Coronary artery (tissue), 2 donors: Measurements from ENCODE around the gene SH3BP5L.
A peak's percentile ranks its signal among the peaks of the same experiment; 100 is the strongest.

Experiments used
- DNase-seq: peaks from one replicate; pipeline ENCODE4 v3.0.0-alpha.2; 2017; ENCODE audit warnings: low spot score
- H3K27ac ChIP-seq, 2 donors: fragments of 200-600 bp; sonication (generic); one replicate each; pipeline ENCODE4 v1.5.1; 2016 to 2019
- H3K4me3 ChIP-seq: fragments of 200-600 bp; sonication (generic); 2 replicates; pipeline ENCODE4 v1.5.1; 2016; ENCODE audit warnings: mild to moderate bottlenecking, moderate library complexity
- TF ChIP-seq, protein P1 (sequence below): fragments of 200-600 bp; sonication (generic); IDR thresholded peaks from one replicate; pipeline ENCODE4 v1.5.1; 2019; ENCODE audit warnings: antibody characterized with exemption

SH3BP5L gene

GRCh38 chr1:248862695-248862997, 36.9 kb upstream of the SH3BP5L start:
- peak overlapping the region; percentile 73 for H3K4me3 ChIP-seq
- H3K27ac ChIP-seq: peak overlapping the region; percentile 50 to 85
- TF ChIP-seq, protein P1, sequence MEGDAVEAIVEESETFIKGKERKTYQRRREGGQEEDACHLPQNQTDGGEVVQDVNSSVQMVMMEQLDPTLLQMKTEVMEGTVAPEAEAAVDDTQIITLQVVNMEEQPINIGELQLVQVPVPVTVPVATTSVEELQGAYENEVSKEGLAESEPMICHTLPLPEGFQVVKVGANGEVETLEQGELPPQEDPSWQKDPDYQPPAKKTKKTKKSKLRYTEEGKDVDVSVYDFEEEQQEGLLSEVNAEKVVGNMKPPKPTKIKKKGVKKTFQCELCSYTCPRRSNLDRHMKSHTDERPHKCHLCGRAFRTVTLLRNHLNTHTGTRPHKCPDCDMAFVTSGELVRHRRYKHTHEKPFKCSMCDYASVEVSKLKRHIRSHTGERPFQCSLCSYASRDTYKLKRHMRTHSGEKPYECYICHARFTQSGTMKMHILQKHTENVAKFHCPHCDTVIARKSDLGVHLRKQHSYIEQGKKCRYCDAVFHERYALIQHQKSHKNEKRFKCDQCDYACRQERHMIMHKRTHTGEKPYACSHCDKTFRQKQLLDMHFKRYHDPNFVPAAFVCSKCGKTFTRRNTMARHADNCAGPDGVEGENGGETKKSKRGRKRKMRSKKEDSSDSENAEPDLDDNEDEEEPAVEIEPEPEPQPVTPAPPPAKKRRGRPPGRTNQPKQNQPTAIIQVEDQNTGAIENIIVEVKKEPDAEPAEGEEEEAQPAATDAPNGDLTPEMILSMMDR: no peak
- no peak for DNase-seq

- no peak for DNase-seq
- TF ChIP-seq, protein P1: no peak
- Histone ChIP-seq H3K4me3 (no peak overlapping the region), H3K27ac (no peak overlapping the region)
Measured at GRCh38 chr1:248861616-248862015, 35.9 kb upstream of the SH3BP5L start.

DNA sequence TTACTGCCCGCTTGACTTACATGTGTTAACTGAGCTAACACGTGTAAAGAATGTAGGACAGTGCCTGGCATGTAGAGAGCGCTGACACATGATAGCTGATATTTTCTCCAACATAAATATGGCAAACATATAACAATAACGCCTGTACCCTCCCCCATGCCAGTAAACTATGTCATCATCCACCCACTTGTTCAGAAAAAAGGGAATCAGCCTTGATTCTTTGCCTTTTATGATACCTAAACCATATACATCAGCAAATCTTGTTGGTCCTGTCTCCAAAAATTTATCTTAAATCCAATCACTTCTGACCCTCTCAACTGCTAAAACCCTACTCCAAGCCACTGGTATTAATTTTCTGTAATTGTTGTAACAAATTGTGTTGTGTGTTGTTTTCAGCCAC, 34.3 kb upstream of the SH3BP5L start:
- Histone ChIP-seq H3K4me3 (no peak overlapping the region), H3K27ac (no peak overlapping the region)
- TF ChIP-seq, protein P1: no peak
- DNase-seq: no peak

GRCh38 chr1:248858891-248859889, 33.5 kb upstream of the SH3BP5L start, which contains the start of gene ZNF692:
Gene ZNF692 (minus strand): TSS chr1:248859085. CDS start chr1:248858309, 776 bp downstream.
- TF ChIP-seq, protein P1: no peak
- DNase-seq: peak; percentile 97
- H3K27ac ChIP-seq: peak within 1 kb of the TSS; percentile 81 to 94
- peak within 1 kb of the TSS; percentile 78 for H3K4me3 ChIP-seq

- peak; percentile 86 for DNase-seq
- TF ChIP-seq, protein P1: no peak
- Histone ChIP-seq H3K4me3 (peak overlapping the region; percentile 78), H3K27ac (peak overlapping the region; percentile 81 to 94)
Measured at GRCh38 chr1:248858096-248858890, 32.6 kb upstream of the SH3BP5L start.

- H3K27ac ChIP-seq: peak overlapping the region in 1 of 2 donors; percentile 94
- peak overlapping the region; percentile 78 for H3K4me3 ChIP-seq
- DNase-seq: no peak
- TF ChIP-seq, protein P1: no peak
Measured at GRCh38 chr1:248857749-248858095, 32.0 kb upstream of the SH3BP5L start.
